DND-41 (cell line): ENCODE data around the gene ERC2.

Source experiments
- CTCF ChIP-seq: IDR thresholded peaks from 2 replicates; pipeline ENCODE4 v1.5.1; 2012; ENCODE audit warnings: borderline replicate concordance, low read length, moderate library complexity, mild to moderate bottlenecking; ENCODE audit not compliant: poor library complexity, severe bottlenecking; ENCODE audit errors: extremely low read depth
- EZH2 ChIP-seq: IDR thresholded peaks from 3 replicates; pipeline ENCODE4 v1.6.1; 2012; ENCODE audit warnings: borderline replicate concordance, low read depth, mild to moderate bottlenecking, moderate library complexity, low read length, inconsistent platforms; ENCODE audit not compliant: severe bottlenecking

DNA sequence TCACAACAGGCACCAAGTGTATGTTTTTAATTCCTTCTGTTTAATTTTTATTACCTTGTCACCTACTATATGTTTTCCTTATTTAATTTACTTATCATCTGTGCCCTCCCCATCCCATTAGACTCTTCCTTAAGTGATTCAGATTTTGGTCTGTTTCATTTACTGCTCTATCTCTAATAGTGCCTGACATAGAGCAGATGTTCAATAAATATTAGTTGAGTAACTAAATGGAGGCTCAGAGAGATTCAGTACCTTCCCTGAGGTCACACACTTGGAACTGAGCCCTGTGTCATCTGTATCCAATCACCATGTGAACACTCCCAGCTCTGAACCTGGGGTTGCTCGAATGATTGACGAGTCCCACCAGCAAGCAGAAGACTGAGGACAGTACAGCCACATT is 663.1 kb downstream of the ERC2 start:
- no peak for TF ChIP-seq CTCF
- no peak for TF ChIP-seq EZH2
